Measurements from ENCODE around the gene COL4A6. TPM values are rescaled to one million over a fixed set of nuclear protein-coding genes. Genes with fewer than 3 reads are reported as not detected.

The COL4A6 gene
- total and polyA plus RNA-seq, 2 of the 8 experiments (the other 6 are each of a cell fraction or from before 2014, with no cell fraction given), result 5.9 to 11.8 TPM

DNA sequence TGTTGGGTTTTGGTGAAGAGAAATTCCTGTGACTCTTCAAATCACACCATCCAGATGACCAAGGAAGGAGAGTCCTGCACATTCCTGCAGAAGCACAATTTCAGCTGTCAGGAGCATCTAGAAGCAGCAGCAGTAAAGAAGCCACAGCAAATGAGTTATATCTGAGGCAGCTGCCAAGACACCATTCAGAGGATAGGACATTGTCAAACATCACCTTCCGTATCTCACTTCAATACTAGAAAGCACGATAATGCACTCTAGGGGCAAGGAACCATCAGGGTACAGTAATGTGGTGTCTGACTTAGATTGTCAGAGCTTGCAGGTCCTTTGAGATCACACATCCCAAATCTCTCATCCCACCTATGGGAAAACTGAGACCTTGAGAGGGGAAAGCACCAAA, 134.5 kb downstream of the COL4A6 start:
- CTCF ChIA-PET (ENCODE audit: partially characterized antibody), result interaction anchor here (0.5 to 4.3 kb wide), 23 partner anchors 9 to 244 kb away, joined by 3 to 38 read pairs (median 3); no protein-coding TSS in a partner anchor
- TF ChIP-seq EZH2 (IDR thresholded peaks at IDR 0.05; ENCODE audit: low read depth, low read length, severe bottlenecking) (no peak), HDAC6 (IDR thresholded peaks at IDR 0.05; ENCODE audit: low read depth, low read length) (no peak), CTBP2 (IDR thresholded peaks at IDR 0.05; ENCODE audit: borderline replicate concordance, insufficient read depth, insufficient read length, low read length) (no peak), YY1 (IDR thresholded peaks at IDR 0.05; ENCODE audit: low read depth, low read length) (no peak), RFX5 (IDR thresholded peaks at IDR 0.05; ENCODE audit: borderline replicate concordance, low read depth, low read length) (no peak), GTF2F1 (IDR thresholded peaks at IDR 0.05; ENCODE audit: borderline replicate concordance, low read depth, low read length) (no peak), ASH2L (IDR thresholded peaks at IDR 0.05; ENCODE audit: low read length) (no peak)
- TF ChIP-seq, protein P1, sequence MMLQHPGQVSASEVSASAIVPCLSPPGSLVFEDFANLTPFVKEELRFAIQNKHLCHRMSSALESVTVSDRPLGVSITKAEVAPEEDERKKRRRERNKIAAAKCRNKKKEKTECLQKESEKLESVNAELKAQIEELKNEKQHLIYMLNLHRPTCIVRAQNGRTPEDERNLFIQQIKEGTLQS (IDR thresholded peaks at IDR 0.05; ENCODE audit: insufficient read depth, low read depth, low read length), result no peak
- no peak overlapping the region for H3K9ac ChIP-seq (replicated peaks in 1 of 4; ENCODE audit: extremely low read depth in 1 of 4, low read depth in 3 of 4, low read length in 3 of 4)

More for the DNA sequence above, 134.5 kb downstream of the COL4A6 start:
- H2AK5ac ChIP-seq (ENCODE audit: low read depth, low read length), result no peak overlapping the region
- no peak overlapping the region for H3K27ac ChIP-seq (ENCODE audit: low read depth, low read length)
- 88% methylated on average over 2 of the region's 2 CpGs; no CpG with 5 or more reads in 1 of the 2 experiments for WGBS, 2 experiments (ENCODE audit: extremely low coverage in 1 of 2, insufficient coverage in 1 of 2, insufficient read length in 1 of 2, insufficient replicate concordance in 2 of 2, low coverage in 1 of 2, low lambda C conversion rate in 2 of 2, missing lambda C conversion rate in 1 of 2)
- H3K4me1 ChIP-seq (replicated peaks in 1 of 4; ENCODE audit: control insufficient read depth in 3 of 4, insufficient read depth in 4 of 4, low read length in 3 of 4), result peaks cover 0 to 5% (median 1%) of the 10 kb centered on the region in 4 experiments; a peak in 3 of 7 replicates
- no peak overlapping the region for H3K4me3 ChIP-seq (ENCODE audit: extremely low read depth in 1 of 4, insufficient read depth in 2 of 4, low read depth in 3 of 4, low read length in 4 of 4)
- H2AFZ ChIP-seq (ENCODE audit: low read length), result no peak overlapping the region
- no peak overlapping the region for H3K56ac ChIP-seq (replicated peaks; ENCODE audit: insufficient read length, low read depth, low read length)
- H3K18ac ChIP-seq (ENCODE audit: extremely low read depth, low read length), result no peak overlapping the region
- H4K20me1 ChIP-seq (replicated peaks in 1 of 2; ENCODE audit: control insufficient read depth in 1 of 2, insufficient read depth in 2 of 2, low read length in 2 of 2), result no peaks in the 10 kb centered on the region
- no peak overlapping the region for H3K4ac ChIP-seq (replicated peaks; ENCODE audit: insufficient read length, low read depth, low read length)
- no peaks in the 10 kb centered on the region for H3K79me2 ChIP-seq (ENCODE audit: control insufficient read depth in 1 of 2, insufficient read depth in 2 of 2, low read length in 2 of 2)
- H3K27me3 ChIP-seq (replicated peaks in 1 of 4; ENCODE audit: control insufficient read depth in 3 of 4, extremely low read depth in 1 of 4, insufficient read depth in 3 of 4, low read length in 3 of 4), result no peaks in the 10 kb centered on the region
- no peak overlapping the region for H4K8ac ChIP-seq (ENCODE audit: extremely low read depth, insufficient read depth, low read length)
- no peak overlapping the region for H2BK120ac ChIP-seq (replicated peaks; ENCODE audit: low read depth, low read length)
- no peaks in the 10 kb centered on the region for H3K23me2 ChIP-seq (ENCODE audit: low read depth, low read length)
- no peak overlapping the region for H3K4me2 ChIP-seq (ENCODE audit: insufficient read depth in 1 of 2, low read depth in 2 of 2, low read length in 2 of 2)
- no peaks in the 10 kb centered on the region for H3K36me3 ChIP-seq (ENCODE audit: control insufficient read depth in 2 of 4, insufficient read depth in 4 of 4, low read length in 3 of 4)
- no peak overlapping the region for H3K14ac ChIP-seq (ENCODE audit: insufficient read length)
- H4K5ac ChIP-seq (ENCODE audit: insufficient read length, low read depth, low read length), result no peak overlapping the region
- no peak overlapping the region for H2BK15ac ChIP-seq (ENCODE audit: low read length)
- no peaks in the 10 kb centered on the region for H3K9me3 ChIP-seq (ENCODE audit: insufficient read depth in 2 of 2, low read depth in 1 of 2, low read length in 1 of 2)
- no peak overlapping the region for H4K91ac ChIP-seq (replicated peaks; ENCODE audit: insufficient read length, low read length)
- H2BK5ac ChIP-seq (ENCODE audit: low read depth, low read length), result no peak overlapping the region
- no peaks in the 10 kb centered on the region for H3K79me1 ChIP-seq (ENCODE audit: low read depth, low read length)
- H2BK12ac ChIP-seq (ENCODE audit: low read depth, low read length), result no peak overlapping the region
- DNase-seq (ENCODE audit: low read depth in 1 of 2, low spot score in 2 of 2), result no peak
- POLR2A ChIA-PET (ENCODE audit: partially characterized antibody), result no interaction called here
- H2BK20ac ChIP-seq (ENCODE audit: low read length), result no peak overlapping the region
- no peak overlapping the region for H3K23ac ChIP-seq (ENCODE audit: insufficient read length)
- FAIRE-seq, result no peak

Measured in H1 (cell line).